SK-N-SH treated with all-trans-retinoic acid at 6 μM for 48 hours (cell line): ENCODE results near the gene RPEL1.

Experiments used
- ATAC-seq: fragments of 200-7000 bp; cut with Tn5 transposase; 3 replicates; pipeline ENCODE4 v1.9.1; 2020; ENCODE audit warnings: mild to moderate bottlenecking, moderate library complexity
- ARNTL ChIP-seq: fragments of 450-650 bp; formaldehyde crosslinking; IDR thresholded peaks from 2 replicates; pipeline ENCODE4 v1.5.0; 2020; ENCODE audit warnings: low read depth, mild to moderate bottlenecking, moderate library complexity, borderline replicate concordance
- BACH2 ChIP-seq: fragments of 250-450 bp; sonication (Bioruptor Pico); IDR thresholded peaks from 2 replicates; pipeline ENCODE4 v1.9.0; 2021; ENCODE audit warnings: mild to moderate bottlenecking, borderline replicate concordance
- CREB5 ChIP-seq: fragments of 250-450 bp; sonication (Bioruptor Pico); IDR thresholded peaks from 2 replicates; pipeline ENCODE4 v1.5.1; 2020; ENCODE audit warnings: low read depth, mild to moderate bottlenecking, moderate library complexity
- CSDC2 ChIP-seq: fragments of 250-450 bp; sonication (Bioruptor Pico); IDR thresholded peaks from 2 replicates; pipeline ENCODE4 v1.5.0; 2020; ENCODE audit warnings: mild to moderate bottlenecking, moderate library complexity
- CSRNP3 ChIP-seq: fragments of 250-450 bp; sonication (Bioruptor Pico); IDR thresholded peaks from 2 replicates; pipeline ENCODE4 v1.5.1; 2021; ENCODE audit warnings: mild to moderate bottlenecking, moderate library complexity
- ESRRG ChIP-seq: fragments of 250-450 bp; sonication (Bioruptor Pico); IDR thresholded peaks from 2 replicates; pipeline ENCODE4 v1.6.1; 2021; ENCODE audit warnings: mild to moderate bottlenecking
- GLIS3 ChIP-seq: fragments of 250-450 bp; sonication (Bioruptor Pico); IDR thresholded peaks from 2 replicates; pipeline ENCODE4 v1.5.0; 2020; ENCODE audit warnings: mild to moderate bottlenecking, moderate library complexity
- ISL1 ChIP-seq: fragments of 250-450 bp; sonication (Bioruptor Pico); IDR thresholded peaks from 2 replicates; pipeline ENCODE4 v2.1.2; 2022; ENCODE audit warnings: mild to moderate bottlenecking, moderate library complexity
- OSR1 ChIP-seq: fragments of 250-450 bp; sonication (Bioruptor Pico); IDR thresholded peaks from 2 replicates; pipeline ENCODE4 v1.8.0; 2022; ENCODE audit warnings: moderate library complexity, mild to moderate bottlenecking, inconsistent platforms
- POU6F1 ChIP-seq: fragments of 250-450 bp; sonication (Bioruptor Pico); IDR thresholded peaks from 2 replicates; pipeline ENCODE4 v1.8.0; 2021; ENCODE audit warnings: low read depth, mild to moderate bottlenecking, moderate library complexity, borderline replicate concordance
- PPARA ChIP-seq: fragments of 250-450 bp; sonication (Bioruptor Pico); IDR thresholded peaks from 2 replicates; pipeline ENCODE4 v1.5.0; 2020; ENCODE audit warnings: mild to moderate bottlenecking, borderline replicate concordance
- RARB ChIP-seq: fragments of 250-450 bp; sonication (Bioruptor Pico); IDR thresholded peaks from 2 replicates; pipeline ENCODE4 v1.8.0; 2021; ENCODE audit warnings: mild to moderate bottlenecking, moderate library complexity
- SNAI2 ChIP-seq: fragments of 250-450 bp; sonication (Bioruptor Pico); IDR thresholded peaks from 2 replicates; pipeline ENCODE4 v1.5.0; 2020; ENCODE audit warnings: mild to moderate bottlenecking, moderate library complexity
- TCF4 ChIP-seq: fragments of 250-450 bp; sonication (Bioruptor Pico); IDR thresholded peaks from 2 replicates; pipeline ENCODE4 v1.8.0; 2021; ENCODE audit warnings: mild to moderate bottlenecking, moderate library complexity, borderline replicate concordance
- TOX ChIP-seq: fragments of 250-450 bp; sonication (Bioruptor Pico); IDR thresholded peaks from 2 replicates; pipeline ENCODE4 v1.8.0; 2021; ENCODE audit warnings: mild to moderate bottlenecking, moderate library complexity, borderline replicate concordance
- TSHZ2 ChIP-seq: fragments of 250-450 bp; sonication (Bioruptor Pico); IDR thresholded peaks from 2 replicates; pipeline ENCODE4 v1.5.0; 2020; ENCODE audit warnings: mild to moderate bottlenecking, moderate library complexity
- ZC3H10 ChIP-seq: fragments of 250-450 bp; sonication (Bioruptor Pico); IDR thresholded peaks from 2 replicates; pipeline ENCODE4 v1.5.1; 2021; ENCODE audit warnings: mild to moderate bottlenecking, moderate library complexity
- ZFP3 ChIP-seq: fragments of 250-450 bp; sonication (Bioruptor Pico); IDR thresholded peaks from 2 replicates; pipeline ENCODE4 v1.5.0; 2020; ENCODE audit warnings: mild to moderate bottlenecking, moderate library complexity
- ZFP30 ChIP-seq: fragments of 450-650 bp; formaldehyde crosslinking; IDR thresholded peaks from 2 replicates; pipeline ENCODE4 v1.5.0; 2022; ENCODE audit warnings: mild to moderate bottlenecking, moderate library complexity
- ZNF565 ChIP-seq: fragments of 450-650 bp; formaldehyde crosslinking; conservative IDR thresholded peaks from 2 replicates; pipeline ENCODE4 v1.5.0; 2020; ENCODE audit warnings: low read depth, mild to moderate bottlenecking, moderate library complexity
- ZNF70 ChIP-seq: fragments of 450-650 bp; formaldehyde crosslinking; IDR thresholded peaks from 2 replicates; pipeline ENCODE4 v1.5.0; 2020; ENCODE audit warnings: mild to moderate bottlenecking, moderate library complexity
- ZNF8 ChIP-seq: fragments of 450-650 bp; formaldehyde crosslinking; IDR thresholded peaks from 2 replicates; pipeline ENCODE4 v1.5.0; 2020; ENCODE audit warnings: mild to moderate bottlenecking, moderate library complexity

RPEL1 gene

GRCh38 chr10:103199488-103199887, 46.2 kb upstream of the RPEL1 start:
- TF ChIP-seq BACH2 (no peak), GLIS3 (CRISPR knock-in tag) (no peak), ZC3H10 (CRISPR knock-in tag) (no peak), ZNF8 (no peak), POU6F1 (CRISPR knock-in tag) (no peak), CSRNP3 (no peak), OSR1 (CRISPR knock-in tag) (no peak), ZNF565 (CRISPR knock-in tag) (no peak), TOX (CRISPR knock-in tag) (no peak), TCF4 (CRISPR knock-in tag) (no peak), ZFP30 (no peak), CREB5 (no peak), ZFP3 (CRISPR knock-in tag) (no peak), TSHZ2 (no peak), ARNTL (no peak), ISL1 (CRISPR knock-in tag) (no peak), SNAI2 (CRISPR knock-in tag) (no peak), ESRRG (no peak)

GRCh38 chr10:103202319-103202718, 43.4 kb upstream of the RPEL1 start:
- TF ChIP-seq CREB5 = no peak
- no peak for TF ChIP-seq OSR1 (CRISPR knock-in tag)
- TF ChIP-seq POU6F1 (CRISPR knock-in tag) = no peak
- no peak for TF ChIP-seq RARB (CRISPR knock-in tag)
- TF ChIP-seq PPARA = no peak
- no peak for TF ChIP-seq ARNTL
- no peak for TF ChIP-seq ZFP30
- no peak for TF ChIP-seq CSDC2 (CRISPR knock-in tag)
- no peak for ATAC-seq

More at GRCh38 chr10:103199488-103199887, 46.2 kb upstream of the RPEL1 start:
- ATAC-seq = no peak

GRCh38 chr10:103203466-103203865, 42.2 kb upstream of the RPEL1 start:
- ATAC-seq = no peak
- TF ChIP-seq ZNF8 = no peak
- no peak for TF ChIP-seq ZFP3 (CRISPR knock-in tag)
- no peak for TF ChIP-seq RARB (CRISPR knock-in tag)
- no peak for TF ChIP-seq SNAI2 (CRISPR knock-in tag)
- no peak for TF ChIP-seq CREB5
- TF ChIP-seq ARNTL = no peak
- TF ChIP-seq ZNF565 (CRISPR knock-in tag) = no peak
- TF ChIP-seq ESRRG = no peak
- no peak for TF ChIP-seq ZNF70 (CRISPR knock-in tag)
- no peak for TF ChIP-seq TCF4 (CRISPR knock-in tag)
- TF ChIP-seq ISL1 (CRISPR knock-in tag) = no peak
- TF ChIP-seq TOX (CRISPR knock-in tag) = no peak
- TF ChIP-seq CSRNP3 = no peak
- no peak for TF ChIP-seq CSDC2 (CRISPR knock-in tag)
- TF ChIP-seq, all 23 proteins: peak for 0
